GM18520 (cell line): Measurements from ENCODE around the gene TSPYL4.

Experiments
- ATAC-seq: cut with Tn5 transposase; IDR thresholded peaks from one replicate; pipeline ENCODE4 v1.9.1; 2021; ENCODE audit not compliant: unreplicated experiment

The TSPYL4 gene

GRCh38 chr6:116229287-116229913, 24.5 kb downstream of the TSPYL4 start:
- no peak for ATAC-seq

GRCh38 chr6:116223355-116223754, 30.5 kb downstream of the TSPYL4 start:
- ATAC-seq: no peak

- ATAC-seq: no peak
Measured at GRCh38 chr6:116221911-116222310, 32.0 kb downstream of the TSPYL4 start.

- ATAC-seq: no peak
Measured at GRCh38 chr6:116221067-116221466, 32.8 kb downstream of the TSPYL4 start.

GRCh38 chr6:116218866-116219265, 35.0 kb downstream of the TSPYL4 start:
- no peak for ATAC-seq

GRCh38 chr6:116218172-116218633, 35.7 kb downstream of the TSPYL4 start:
- ATAC-seq: no peak

GRCh38 chr6:116217069-116217468, 36.8 kb downstream of the TSPYL4 start:
- ATAC-seq: no peak

- no peak for ATAC-seq
Measured at GRCh38 chr6:116215414-116215813, 38.5 kb downstream of the TSPYL4 start.

- ATAC-seq: no peak
Measured at GRCh38 chr6:116214681-116215080, 39.2 kb downstream of the TSPYL4 start.

GRCh38 chr6:116210750-116211425, 43.0 kb downstream of the TSPYL4 start:
- no peak for ATAC-seq

- no peak for ATAC-seq
Measured at GRCh38 chr6:116210316-116210715, 43.6 kb downstream of the TSPYL4 start.

- ATAC-seq: no peak
Measured at GRCh38 chr6:116208056-116208785, 45.7 kb downstream of the TSPYL4 start.

GRCh38 chr6:116206231-116206903, 47.5 kb downstream of the TSPYL4 start:
- ATAC-seq: no peak

GRCh38 chr6:116205281-116205680, 48.6 kb downstream of the TSPYL4 start:
- no peak for ATAC-seq

- ATAC-seq: no peak
Measured at GRCh38 chr6:116201538-116201937, 52.3 kb downstream of the TSPYL4 start.

- no peak for ATAC-seq
Measured at GRCh38 chr6:116200619-116201249, 53.1 kb downstream of the TSPYL4 start.
